HepG2 (cell line): Measurements from ENCODE around the gene ZNF248. TPM values are rescaled to one million over a fixed set of nuclear protein-coding genes. Genes with fewer than 3 reads are reported as not detected.
A peak's percentile ranks its signal among the peaks of the same experiment; 100 is the strongest.

ENCODE experiments used
- AHDC1 ChIP-seq: sonication (generic); formaldehyde crosslinking; IDR thresholded peaks from 2 replicates; pipeline ENCODE4 v1.5.1; 2020; ENCODE audit warnings: mild to moderate bottlenecking, missing genetic modification reagents, borderline replicate concordance
- ELF1 ChIP-seq: sonication (generic); formaldehyde crosslinking; IDR thresholded peaks from 2 replicates; pipeline ENCODE4 v1.4.0; 2020; ENCODE audit warnings: missing genetic modification reagents
- HMGXB4 ChIP-seq, 2 experiments: sonication (generic) in 1 of 2; formaldehyde crosslinking in 1 of 2; IDR thresholded peaks; 2 replicates each; pipeline versions ENCODE4 v1.4.0 to v1.6.1; 2018 to 2020; ENCODE audit warnings: missing genetic modification reagents in 2 of 2, borderline replicate concordance in 1 of 2, low read depth in 1 of 2, mild to moderate bottlenecking in 1 of 2, missing biosample characterization in 1 of 2
- KDM6A ChIP-seq: IDR thresholded peaks from 2 replicates; pipeline ENCODE4 v1.6.1; 2016; ENCODE audit warnings: low read depth
- NFIC ChIP-seq: IDR thresholded peaks from 2 replicates; pipeline ENCODE4 v1.6.1; 2012; ENCODE audit warnings: mild to moderate bottlenecking, low read length, inconsistent platforms
- PAXIP1 ChIP-seq: sonication (generic); formaldehyde crosslinking; conservative IDR thresholded peaks from 2 replicates; pipeline ENCODE4 v1.4.0; 2020; ENCODE audit warnings: mild to moderate bottlenecking, missing genetic modification reagents, moderate library complexity
- PLRG1 ChIP-seq: fragments of 450-650 bp; conservative IDR thresholded peaks from 2 replicates; pipeline ENCODE4 v1.6.1; 2016
- SOX13 ChIP-seq, 3 experiments: fragments of 450-650 bp in 1 of 3; sonication (generic) in 1 of 3; formaldehyde crosslinking in 1 of 3; IDR thresholded peaks in 2 of 3; conservative IDR thresholded peaks in 1 of 3; 2 replicates each; pipeline versions ENCODE4 v1.5.0 to v1.6.1; 2016 to 2020; ENCODE audit warnings: antibody characterized with exemption in 1 of 3, mild to moderate bottlenecking in 1 of 3, missing compliant biosample characterization in 1 of 3, missing genetic modification reagents in 1 of 3, moderate library complexity in 1 of 3
- STAG1 ChIP-seq: sonication (generic); formaldehyde crosslinking; IDR thresholded peaks from 2 replicates; pipeline ENCODE4 v1.4.0; 2020; ENCODE audit warnings: missing genetic modification reagents
- TEAD2 ChIP-seq: sonication (generic); formaldehyde crosslinking; IDR thresholded peaks from 2 replicates; pipeline ENCODE4 v1.9.0; 2021; ENCODE audit warnings: missing genetic modification reagents
- TFAP4 ChIP-seq: sonication (generic); IDR thresholded peaks from 2 replicates; pipeline ENCODE4 v1.6.1; 2016; ENCODE audit warnings: low read depth, borderline replicate concordance
- THAP8 ChIP-seq: sonication (generic); formaldehyde crosslinking; IDR thresholded peaks from 2 replicates; pipeline ENCODE4 v1.5.1; 2020; ENCODE audit warnings: missing genetic modification reagents, mild to moderate bottlenecking, borderline replicate concordance
- ZNF564 ChIP-seq: sonication (generic); formaldehyde crosslinking; IDR thresholded peaks from 2 replicates; pipeline ENCODE4 v1.8.1; 2023; ENCODE audit warnings: mild to moderate bottlenecking, missing genetic modification reagents
- ZNF792 ChIP-seq: IDR thresholded peaks from 2 replicates; pipeline ENCODE4 v1.6.1; 2016
- ZNF841 ChIP-seq: sonication (generic); formaldehyde crosslinking; IDR thresholded peaks from 2 replicates; pipeline ENCODE4 v1.8.1; 2023; ENCODE audit warnings: missing genetic modification reagents, borderline replicate concordance
- ZNF878 ChIP-seq: sonication (generic); formaldehyde crosslinking; IDR thresholded peaks from 2 replicates; pipeline ENCODE4 v1.8.1; 2023; ENCODE audit warnings: mild to moderate bottlenecking, missing genetic modification reagents, moderate library complexity
- polyA plus RNA-seq, 8 experiments: library from polyadenylated mRNA; depleted of rRNA in 3 of 8; stranded (reverse) in 7 of 8; unstranded in 1 of 8; fragments of >200 nt; fragmentation: Illumina TruSeq in 4 of 8; extraction: Trizol in 4 of 8; gene quantifications; 2 replicates each; pipeline versions ENCODE4 v1.2.1 to v1.2.3, GENCODE V29; 2011 to 2016; ENCODE audit warnings: low read depth in 4 of 8, missing spikeins in 1 of 8, mixed read lengths in 1 of 8; ENCODE audit not compliant: insufficient read depth in 1 of 8
- total RNA-seq, 5 experiments: library from RNA; depleted of rRNA; stranded (reverse); fragments of >200 nt; fragmentation: Illumina TruSeq; extraction: Trizol; gene quantifications; 2 replicates each; pipeline ENCODE4 v1.2.3, GENCODE V29; 2016; ENCODE audit warnings: low read depth in 1 of 5

The ZNF248 gene
- total and polyA plus RNA-seq, 2 of the 13 experiments (the other 11 are each of a cell fraction or from before 2014, with no cell fraction given): 12.8 to 13.3 TPM

- TF ChIP-seq AHDC1: peak; percentile 46; the same call in 1 of the 2 replicates
- peak; percentile 96 for TF ChIP-seq TFAP4
- no peak for TF ChIP-seq HMGXB4 (CRISPR knock-in tag; IDR thresholded peaks at IDR 0.05; ENCODE audit: borderline replicate concordance in 1 of 2, low read depth in 1 of 2)
- no peak for TF ChIP-seq PLRG1
- no peak for TF ChIP-seq ZNF878 (CRISPR knock-in tag)
- no peak for TF ChIP-seq ZNF564 (CRISPR knock-in tag)
- peak; percentile 27; the same call in 1 of the 2 replicates for TF ChIP-seq ZNF792 (CRISPR knock-in tag)
- no peak for TF ChIP-seq TEAD2 (CRISPR knock-in tag)
- peak; percentile 59 for TF ChIP-seq PAXIP1 (CRISPR knock-in tag)
- TF ChIP-seq SOX13 (IDR thresholded peaks at IDR 0.05): 0 out of 2 replicates have a peak, but pooled peaks have one; percentile 15
- peak in 1 of 2 experiments; percentile 84; a peak in 2 of 4 replicates for TF ChIP-seq SOX13 (CRISPR knock-in tag; conservative IDR thresholded peaks at IDR 0.05 in 1 of 2, IDR thresholded peaks at IDR 0.05 in 1 of 2)
- no peak for TF ChIP-seq ZNF841 (CRISPR knock-in tag)
- TF ChIP-seq THAP8 (CRISPR knock-in tag): no peak
- TF ChIP-seq KDM6A: no peak
- TF ChIP-seq ELF1: no peak
- TF ChIP-seq STAG1 (CRISPR knock-in tag): no peak
- peak; percentile 28; the same call in 1 of the 2 replicates for TF ChIP-seq NFIC
These were observed 67.8 kb downstream of the ZNF248 start (continued) for GRCh38 chr10:37789590-37789989.
